Loucy (cell line): ENCODE measurements around the gene BAD.

ENCODE experiments used
- EZH2phosphoT487 ChIP-seq: fragments of 200-600 bp; IDR thresholded peaks from 2 replicates; pipeline ENCODE4 v1.6.1; 2018; ENCODE audit warnings: antibody characterized with exemption, mild to moderate bottlenecking, moderate library complexity, borderline replicate concordance
- TF ChIP-seq, protein P1 (sequence below): fragments of 200-600 bp; sonication (generic); conservative IDR thresholded peaks from 2 replicates; pipeline ENCODE4 v1.5.1; 2014; ENCODE audit warnings: mild to moderate bottlenecking, antibody characterized with exemption, low read length

DNA sequence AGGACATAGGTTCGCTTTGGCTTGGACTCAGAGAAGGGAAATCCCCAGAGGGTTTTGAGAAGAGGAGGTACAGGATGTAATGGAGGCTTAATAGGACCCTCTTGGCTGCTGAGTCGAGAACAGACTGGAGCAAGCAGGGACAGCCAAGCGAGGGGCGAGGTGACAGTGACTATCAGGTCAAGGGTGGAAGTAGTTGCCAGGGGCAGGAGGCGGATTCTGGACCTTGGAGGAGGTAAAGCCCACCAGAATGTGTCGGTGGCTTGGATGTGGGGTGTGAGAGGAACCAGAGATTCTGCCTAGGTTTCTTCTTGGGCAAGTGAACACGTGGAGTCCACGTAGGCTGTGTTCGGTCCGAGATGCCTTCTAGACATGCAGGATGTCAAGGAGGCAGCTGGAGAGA, 28.5 kb upstream of the BAD start:
- TF ChIP-seq, protein P1, sequence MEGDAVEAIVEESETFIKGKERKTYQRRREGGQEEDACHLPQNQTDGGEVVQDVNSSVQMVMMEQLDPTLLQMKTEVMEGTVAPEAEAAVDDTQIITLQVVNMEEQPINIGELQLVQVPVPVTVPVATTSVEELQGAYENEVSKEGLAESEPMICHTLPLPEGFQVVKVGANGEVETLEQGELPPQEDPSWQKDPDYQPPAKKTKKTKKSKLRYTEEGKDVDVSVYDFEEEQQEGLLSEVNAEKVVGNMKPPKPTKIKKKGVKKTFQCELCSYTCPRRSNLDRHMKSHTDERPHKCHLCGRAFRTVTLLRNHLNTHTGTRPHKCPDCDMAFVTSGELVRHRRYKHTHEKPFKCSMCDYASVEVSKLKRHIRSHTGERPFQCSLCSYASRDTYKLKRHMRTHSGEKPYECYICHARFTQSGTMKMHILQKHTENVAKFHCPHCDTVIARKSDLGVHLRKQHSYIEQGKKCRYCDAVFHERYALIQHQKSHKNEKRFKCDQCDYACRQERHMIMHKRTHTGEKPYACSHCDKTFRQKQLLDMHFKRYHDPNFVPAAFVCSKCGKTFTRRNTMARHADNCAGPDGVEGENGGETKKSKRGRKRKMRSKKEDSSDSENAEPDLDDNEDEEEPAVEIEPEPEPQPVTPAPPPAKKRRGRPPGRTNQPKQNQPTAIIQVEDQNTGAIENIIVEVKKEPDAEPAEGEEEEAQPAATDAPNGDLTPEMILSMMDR, result no peak
- no peak for TF ChIP-seq EZH2phosphoT487
